ENCODE data around the gene DMRT3.

- TF ChIP-seq CTCF (conservative IDR thresholded peaks at IDR 0.05) (no peak), EZH2 (IDR thresholded peaks at IDR 0.05; ENCODE audit: low read depth) (no peak)
Observed at GRCh38 chr9:933356-933755, 43.1 kb upstream of the DMRT3 start.
